CD4-positive, alpha-beta T cell treated with Interleukin-21 for 1 hour (primary cell): ENCODE results near the gene NVL.
"Not testable (repeated sequence)": the region's sequence is repeated elsewhere in the genome, so short reads cannot be mapped to it uniquely, and the experiment has no call there.

Source experiments
- DNase-seq: peaks from one replicate; pipeline ENCODE4 v3.0.0-alpha.2; 2020

Gene NVL

GRCh38 chr1:224223819-224224714, 105.9 kb downstream of the NVL start:
- DNase-seq, result no peak

DNA sequence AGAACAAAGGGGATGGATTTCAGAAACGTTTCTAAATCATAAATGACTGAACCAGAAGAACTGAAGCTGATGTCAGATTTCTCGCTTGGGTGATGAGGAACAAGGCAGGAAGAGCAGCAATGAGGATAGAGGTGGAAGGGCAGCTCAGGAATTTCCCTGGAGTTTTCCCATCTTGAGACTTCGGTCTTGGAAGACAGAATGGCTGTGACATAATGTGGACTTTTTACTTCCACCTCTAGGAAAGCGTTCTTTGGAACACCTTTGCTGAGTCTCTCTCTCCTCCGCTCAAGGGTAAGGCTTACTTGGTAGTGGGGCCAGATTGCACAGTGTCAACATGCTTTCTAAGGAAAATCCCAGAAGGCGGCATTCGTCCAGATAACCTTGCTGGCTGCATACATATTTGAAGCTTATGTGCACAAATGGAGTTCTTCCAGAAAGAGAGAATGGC, 110.3 kb downstream of the NVL start:
- DNase-seq, result no peak

GRCh38 chr1:224219011-224219611, 110.9 kb downstream of the NVL start:
- DNase-seq, result no peak

DNA sequence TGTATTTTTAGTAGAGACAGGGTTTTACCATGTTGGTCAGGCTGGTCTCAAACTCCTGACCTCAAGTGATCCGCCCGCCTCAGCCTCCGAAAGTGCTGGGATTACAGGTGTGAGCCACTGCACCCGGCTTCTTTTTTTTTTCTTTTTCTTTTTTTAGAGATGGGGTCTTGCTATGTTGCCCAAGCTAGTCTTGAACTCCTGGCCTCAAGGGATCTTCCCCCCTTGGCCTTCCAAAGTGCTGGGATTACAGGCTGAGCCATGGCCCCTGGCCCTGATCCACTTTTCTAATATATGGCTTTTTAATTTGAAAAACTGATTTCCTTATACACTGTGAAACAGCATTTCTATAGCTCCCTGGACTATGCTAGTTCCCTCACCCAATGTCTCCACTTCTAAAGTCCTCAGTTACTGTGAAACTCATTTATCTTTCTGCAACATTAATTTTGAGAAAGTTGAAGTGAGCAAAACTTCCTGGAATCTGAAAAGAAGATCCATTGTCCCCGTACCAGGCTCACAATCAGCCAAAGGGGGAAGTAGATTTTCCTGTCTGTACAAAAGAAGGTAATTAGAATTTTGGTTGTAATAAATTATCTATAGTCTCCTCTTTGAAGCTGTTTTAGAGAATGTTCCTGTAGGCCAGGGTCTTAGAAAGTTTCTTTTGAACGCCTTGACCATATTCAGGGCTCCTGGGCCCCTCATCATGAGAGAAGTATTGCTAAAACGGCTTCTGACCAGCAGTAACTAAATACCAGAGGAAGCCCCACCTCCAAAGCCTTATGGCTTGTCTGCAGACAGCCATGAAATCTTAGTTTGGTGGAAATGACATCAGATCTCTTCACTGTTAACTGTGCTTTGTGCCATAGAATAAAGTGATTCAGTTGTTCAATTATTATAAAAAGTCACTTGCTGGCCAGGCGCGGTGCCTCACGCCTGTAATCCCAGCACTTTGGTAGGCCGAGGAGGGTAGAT, 112.0 kb downstream of the NVL start:
- DNase-seq, result no peak

GRCh38 chr1:224216382-224216781, 113.6 kb downstream of the NVL start:
- DNase-seq, result no peak

DNA sequence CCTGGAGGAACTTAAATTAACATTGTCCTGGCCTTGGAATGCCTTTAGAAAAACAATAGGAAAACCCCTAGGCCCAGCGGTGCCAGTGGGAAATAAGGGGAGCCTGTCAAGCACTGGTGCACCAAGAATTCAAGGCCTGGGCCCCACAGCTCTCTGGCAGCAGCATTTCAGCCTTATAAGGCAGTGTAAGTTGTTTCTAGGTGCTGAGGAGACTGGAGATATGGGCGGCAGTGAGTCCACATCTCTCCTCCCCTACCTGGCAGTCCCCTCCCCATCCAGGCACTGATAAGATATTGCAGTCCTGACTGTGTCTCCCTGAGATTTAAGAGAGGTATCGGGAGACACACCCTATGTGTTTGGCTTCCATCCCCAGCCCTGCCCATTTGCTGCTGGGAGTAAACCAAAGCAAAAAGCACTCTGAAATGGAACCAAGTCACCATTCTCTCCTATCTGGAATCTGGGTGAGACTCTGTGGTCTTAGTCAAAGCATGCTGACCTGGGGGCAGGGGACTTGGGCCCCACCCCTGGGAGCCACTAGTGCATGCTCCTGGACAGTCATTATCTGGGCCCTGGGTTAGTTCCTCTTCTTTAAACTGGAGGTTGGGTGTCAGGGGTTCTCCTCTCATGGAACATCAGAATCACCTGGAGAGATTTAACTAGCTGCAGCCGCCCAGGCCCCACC, 116.4 kb downstream of the NVL start:
- no peak for DNase-seq

GRCh38 chr1:224212618-224213061, 117.3 kb downstream of the NVL start:
- DNase-seq, result no peak

GRCh38 chr1:224211206-224211962, 118.6 kb downstream of the NVL start:
- no peak for DNase-seq

- not testable (repeated sequence) for DNase-seq
Observed at GRCh38 chr1:224205931-224206538, 123.9 kb downstream of the NVL start.

- no peak for DNase-seq
Observed at GRCh38 chr1:224205438-224205840, 124.5 kb downstream of the NVL start.

DNA sequence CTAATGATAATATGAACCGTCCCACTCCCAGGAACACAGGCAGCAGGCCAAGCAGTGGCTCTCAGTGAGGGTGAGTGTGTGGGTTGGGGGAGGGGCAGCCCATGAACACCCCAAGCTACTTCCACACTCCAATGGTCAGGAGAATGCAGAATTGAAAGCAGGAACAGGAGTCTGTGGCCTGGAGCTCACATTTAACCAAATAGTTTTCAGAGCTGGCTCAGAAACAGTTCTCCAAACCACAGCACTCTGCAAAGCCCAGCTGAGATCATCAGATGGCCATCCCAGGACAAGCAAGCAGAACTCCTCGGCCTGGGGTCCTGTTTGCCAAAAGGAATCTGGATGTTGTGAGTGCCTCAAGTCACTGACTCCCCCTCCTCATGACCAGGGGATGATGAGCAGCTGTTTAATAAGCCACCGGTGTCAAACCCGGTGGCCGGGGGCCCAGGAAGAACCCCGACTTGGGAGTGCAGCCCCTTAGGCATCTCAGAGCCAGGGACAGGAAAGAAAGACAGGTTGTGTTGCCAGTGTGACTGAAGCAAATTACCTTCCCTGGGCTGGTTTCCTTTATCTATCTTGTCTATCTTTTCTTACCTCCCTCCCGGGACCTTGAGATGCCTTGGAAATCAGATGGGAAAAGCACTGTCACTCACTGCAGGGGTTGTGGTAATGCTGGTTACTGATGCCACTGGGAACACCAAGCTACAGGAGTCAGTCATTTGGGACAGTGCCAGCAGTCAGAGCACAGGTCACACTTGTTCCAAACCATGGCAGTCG, 126.5 kb downstream of the NVL start:
- no peak for DNase-seq

GRCh38 chr1:224201853-224202252, 128.1 kb downstream of the NVL start:
- DNase-seq, result no peak

DNA sequence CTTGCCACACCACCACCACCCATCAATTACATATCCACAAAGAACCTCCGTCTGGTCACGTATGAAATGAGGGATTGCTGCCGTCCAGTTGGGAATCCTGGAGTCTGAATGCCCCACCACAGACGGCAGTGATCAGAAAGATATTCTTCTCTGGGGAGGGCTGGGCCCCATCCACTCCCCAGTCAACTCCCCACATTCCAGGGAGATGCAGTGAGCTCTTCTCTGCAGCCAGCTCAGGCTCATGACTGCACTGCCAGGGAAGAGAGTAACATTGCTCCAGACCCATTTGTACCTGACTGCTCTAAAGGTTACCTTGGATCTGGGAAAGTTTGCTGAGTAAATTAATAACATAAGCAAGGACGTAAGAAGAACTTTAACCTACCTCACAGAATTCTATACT, 128.6 kb downstream of the NVL start:
- DNase-seq, result no peak

- no peak for DNase-seq
Observed at GRCh38 chr1:224199679-224200078, 130.3 kb downstream of the NVL start.

DNA sequence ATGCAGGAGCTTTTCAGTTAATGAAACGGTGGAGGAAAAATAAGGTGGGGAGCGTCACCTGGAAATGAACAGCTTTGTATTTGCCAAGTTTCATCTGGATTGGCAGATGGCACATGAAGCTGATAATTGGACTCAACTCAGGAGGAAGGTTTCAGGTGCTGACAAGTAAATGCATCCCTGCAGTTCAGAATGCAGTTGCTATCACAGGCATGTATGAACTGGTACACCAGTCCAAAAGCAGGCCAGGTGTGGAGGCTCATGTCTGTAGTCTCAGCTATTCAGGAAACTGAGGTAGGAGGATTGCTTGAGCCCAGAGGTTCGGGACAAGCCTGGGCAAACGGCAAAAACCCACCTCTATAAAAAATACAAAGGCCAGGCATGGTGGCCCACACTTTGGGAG, 131.4 kb downstream of the NVL start:
- DNase-seq, result no peak

DNA sequence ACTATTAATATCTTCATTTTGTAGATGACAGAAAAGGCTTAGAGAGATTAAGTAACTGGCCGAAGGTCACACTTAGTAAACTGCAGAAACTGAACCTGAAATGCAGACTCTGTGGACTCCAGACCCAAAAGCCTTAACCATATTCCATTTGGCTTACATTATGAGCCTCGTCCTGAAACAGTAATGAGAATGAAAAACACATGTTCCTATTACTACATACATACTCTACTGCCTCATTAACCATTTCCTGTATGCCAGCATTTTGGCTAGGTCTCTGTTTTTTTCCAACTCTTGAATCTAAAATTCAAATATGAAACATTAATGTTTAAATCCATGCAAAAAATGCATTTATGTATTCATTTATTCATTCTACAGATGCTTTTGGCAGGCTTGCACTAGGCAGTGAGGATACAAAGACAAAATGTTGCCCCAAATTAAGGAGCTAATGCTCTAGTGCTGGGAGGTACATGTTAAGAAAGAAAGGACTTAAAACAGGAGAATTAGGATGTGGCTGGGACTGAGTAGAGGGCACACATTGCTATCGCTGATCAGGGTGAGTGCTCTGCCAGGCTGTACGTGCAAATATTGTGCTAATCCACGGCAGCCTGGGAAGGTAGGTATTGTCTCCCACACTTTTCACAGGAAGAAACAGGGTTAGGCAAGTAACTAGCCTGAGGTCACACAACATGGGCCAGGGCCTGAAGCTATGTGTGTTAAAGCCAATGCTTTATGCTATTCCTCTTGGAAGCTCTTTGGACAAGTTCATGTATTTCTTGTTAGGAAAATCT, 133.0 kb downstream of the NVL start:
- DNase-seq, result no peak

DNA sequence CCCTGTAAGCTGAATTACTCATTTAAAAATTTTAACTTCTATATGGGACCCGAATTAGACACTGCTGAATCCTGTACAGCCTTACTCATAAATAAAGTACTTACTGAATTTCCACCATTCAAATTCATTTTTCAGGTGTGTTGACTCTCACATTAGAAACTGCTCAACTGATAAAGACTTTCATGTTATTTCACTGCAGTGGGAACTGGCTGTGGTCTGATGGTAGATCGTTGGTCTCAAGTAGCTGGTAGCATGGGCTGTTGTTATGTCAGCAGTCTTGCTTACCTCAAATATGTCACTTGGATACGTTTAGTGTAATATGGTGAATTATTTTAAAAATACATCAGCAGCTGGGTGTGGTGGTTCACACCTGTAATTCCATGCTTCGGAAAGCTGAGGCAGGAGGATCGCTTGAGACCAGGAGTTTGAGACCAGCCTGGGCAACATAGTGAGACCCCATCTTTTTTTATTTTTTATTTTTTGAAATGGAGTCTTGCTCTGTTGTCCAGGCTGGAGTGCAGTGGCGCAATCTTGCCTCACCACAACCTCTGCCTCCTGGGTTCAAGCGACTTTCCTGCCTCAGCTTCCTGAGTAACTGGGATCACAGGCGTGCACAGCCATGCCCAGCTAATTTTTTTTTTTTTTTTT, 136.5 kb downstream of the NVL start:
- DNase-seq, result no peak

DNA sequence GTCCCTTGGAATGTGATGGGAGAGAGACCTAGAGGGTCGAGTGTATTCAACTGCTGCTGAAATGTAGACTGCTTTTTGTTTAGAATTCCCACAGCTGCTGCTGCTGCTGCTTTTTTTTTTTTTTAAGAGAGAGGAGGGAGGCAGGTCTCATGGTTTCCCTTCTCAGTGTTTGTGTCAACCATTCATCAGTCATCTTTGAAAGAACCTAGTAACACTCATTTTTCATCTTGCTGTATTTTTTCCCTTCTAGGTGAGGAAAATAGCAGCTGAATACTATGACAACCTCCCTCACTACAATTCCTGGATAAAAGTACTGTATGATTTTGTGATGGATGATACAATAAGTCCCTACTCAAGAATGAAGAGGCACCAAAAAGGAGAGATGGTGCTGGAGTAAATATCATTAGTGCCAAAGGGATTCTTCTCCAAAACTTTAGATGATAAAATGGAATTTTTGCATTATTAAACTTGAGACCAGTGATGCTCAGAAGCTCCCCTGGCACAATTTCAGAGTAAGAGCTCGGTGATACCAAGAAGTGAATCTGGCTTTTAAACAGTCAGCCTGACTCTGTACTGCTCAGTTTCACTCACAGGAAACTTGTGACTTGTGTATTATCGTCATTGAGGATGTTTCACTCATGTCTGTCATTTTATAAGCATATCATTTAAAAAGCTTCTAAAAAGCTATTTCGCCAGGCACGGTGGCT, 137.7 kb downstream of the NVL start:
- DNase-seq, result no peak
